ENCODE measurements around the gene MARCHF7.
"Not testable (repeated sequence)": the region's sequence is repeated elsewhere in the genome, so short reads cannot be mapped to it uniquely, and the experiment has no call there.

The MARCHF7 gene

DNA sequence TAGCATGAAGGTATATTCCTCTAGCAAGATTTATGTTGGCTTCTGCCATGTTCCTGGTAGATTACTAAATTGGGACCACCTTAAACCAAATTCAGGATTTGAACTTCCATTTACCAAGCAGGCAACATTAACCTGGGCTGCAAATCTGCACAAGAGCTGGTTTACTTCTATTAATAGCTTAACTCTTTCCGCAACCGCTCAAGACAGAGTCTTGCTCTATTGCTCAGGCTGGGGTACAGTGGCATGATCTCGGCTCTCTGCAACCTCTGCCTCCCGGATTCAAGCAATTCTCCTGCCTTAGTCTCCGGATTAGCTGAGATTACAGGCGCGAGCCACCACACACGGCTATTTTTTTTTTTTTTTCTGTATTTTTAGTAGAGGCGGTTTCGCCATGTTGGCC lies 8.4 kb downstream of the MARCHF7 start:
- no peak for DNase-seq

DNA sequence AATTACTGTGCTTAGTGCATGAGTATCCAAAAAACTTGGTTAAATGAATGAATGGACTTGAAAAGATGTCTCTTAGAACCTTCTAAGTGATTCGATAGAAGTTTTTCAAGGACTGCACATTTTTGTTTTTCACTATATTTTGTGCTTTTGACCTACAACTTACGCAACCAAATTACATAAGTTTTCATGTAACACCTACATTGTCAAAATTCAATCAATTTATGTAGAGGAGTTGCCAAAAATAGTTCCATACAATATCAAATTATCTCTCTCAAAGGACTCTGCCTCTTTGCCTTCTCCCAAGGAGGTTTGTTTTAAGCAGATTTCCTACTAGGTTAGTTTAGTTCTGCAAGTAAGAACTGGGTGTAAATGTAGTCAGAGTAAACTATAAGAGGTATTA lies 10.3 kb downstream of the MARCHF7 start:
- DNase-seq: no peak

DNA sequence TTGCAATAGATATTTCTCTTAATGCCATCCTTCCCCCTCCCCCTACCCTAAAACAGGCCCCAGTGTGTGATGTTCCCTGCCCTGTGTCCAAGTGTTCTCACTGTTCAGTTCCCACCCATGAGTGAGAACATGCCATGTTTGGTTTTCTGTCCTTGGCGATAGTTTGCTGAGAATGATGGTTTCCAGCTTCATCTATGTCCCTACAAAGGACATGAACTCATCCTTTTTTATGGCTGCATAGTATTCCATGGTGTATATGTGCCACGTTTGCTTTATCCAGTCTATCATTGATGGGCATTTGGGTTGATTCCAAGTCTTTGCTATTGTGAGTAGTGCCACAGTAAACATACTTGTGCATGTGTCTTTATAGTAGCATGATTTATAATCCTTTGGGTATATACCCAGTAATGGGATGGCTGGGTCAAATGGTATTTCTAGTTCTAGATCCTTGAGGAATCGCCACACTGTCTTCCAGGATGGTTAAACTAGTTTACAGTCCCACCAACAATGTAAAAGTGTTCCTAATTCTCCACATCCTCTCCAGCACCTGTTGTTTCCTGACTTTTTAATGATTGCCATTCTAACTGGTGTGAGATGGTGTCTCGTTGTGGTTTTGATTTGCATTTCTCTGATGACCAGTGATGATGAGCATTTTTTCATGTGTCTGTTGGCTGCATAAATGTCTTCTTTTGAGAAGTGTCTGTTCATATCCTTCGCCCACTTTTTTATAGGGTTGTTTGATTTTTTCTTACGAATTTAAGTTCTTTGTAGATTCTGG lies 12.7 kb downstream of the MARCHF7 start:
- not testable (repeated sequence) for DNase-seq

DNA sequence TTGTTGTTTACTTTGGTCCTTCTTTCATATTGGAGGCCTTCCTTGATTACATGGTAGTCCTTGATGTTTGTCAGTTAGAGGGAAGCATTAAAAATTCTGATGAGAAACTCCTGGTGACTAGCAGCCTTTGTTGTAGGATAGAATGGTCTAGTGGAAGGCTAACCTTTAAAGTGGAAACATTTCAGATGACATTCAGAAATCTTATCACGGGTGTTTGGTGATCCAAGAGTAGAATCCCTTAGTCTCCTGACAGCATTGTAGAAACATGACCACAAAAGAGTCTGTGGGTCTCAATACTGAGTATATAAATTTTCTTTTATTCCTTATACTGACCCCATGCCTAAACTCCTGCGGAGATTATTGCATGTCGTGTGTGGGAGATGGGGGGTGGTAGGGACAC lies 13.4 kb downstream of the MARCHF7 start:
- no peak for DNase-seq

DNA sequence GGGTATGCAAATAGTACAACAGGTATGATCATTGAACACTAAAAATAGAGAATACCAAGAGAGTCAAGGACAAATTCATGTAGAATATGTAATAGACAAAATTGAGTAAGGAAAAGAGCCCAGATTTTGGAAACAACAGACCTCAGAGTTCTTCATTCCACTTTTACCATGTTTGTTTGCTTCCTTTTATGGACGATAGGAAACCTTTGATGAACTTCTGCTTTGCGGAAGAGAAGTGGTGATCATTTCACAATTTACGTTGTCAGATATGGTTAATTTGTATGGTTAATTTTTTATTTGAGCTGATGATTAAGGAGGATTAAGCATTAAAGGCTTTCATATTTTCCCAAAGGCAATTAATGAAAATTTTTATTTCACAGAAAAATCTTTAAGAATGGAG lies 16.3 kb downstream of the MARCHF7 start:
- DNase-seq: no peak

DNA sequence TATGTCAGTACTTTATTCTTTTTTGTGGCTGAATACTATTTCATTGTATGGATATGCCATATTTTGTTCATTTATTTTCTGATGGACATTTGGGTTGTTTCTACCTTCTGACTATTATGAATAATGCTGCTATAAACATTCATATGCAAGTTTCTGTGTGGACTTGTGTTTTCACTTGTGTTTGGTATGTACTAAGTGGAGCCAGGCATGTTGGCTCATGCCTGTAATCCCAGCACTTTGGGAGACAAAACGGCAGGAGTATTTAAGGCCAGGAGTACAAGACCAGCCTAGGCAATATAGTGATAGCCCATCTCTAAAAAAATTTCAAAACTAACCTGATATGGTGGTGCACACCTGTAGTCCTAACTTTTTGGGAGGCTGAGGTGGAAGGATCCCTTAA lies 23.3 kb downstream of the MARCHF7 start:
- no peak for DNase-seq

DNA sequence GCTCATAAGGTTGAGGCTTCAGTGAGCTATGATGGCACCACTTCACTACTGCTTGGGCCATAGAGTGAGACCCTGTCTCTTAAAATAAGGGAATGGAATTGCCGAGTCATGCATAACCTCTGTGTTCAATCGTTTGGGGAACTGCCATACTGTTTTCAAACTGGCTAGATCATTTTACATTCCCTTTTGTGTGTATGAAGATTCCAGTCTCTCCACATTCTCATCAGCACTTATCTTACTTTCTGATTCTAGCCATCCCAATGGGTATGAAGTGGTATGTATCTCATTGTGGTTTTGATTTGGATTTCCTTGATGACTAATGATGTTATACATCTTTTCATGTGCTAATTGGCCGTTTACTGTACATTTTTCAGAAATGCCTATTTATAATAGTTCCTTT lies 23.7 kb downstream of the MARCHF7 start:
- DNase-seq: no peak

- DNase-seq: no peak
These were observed 25.1 kb downstream of the MARCHF7 start for GRCh38 chr2:159737292-159737916.

DNA sequence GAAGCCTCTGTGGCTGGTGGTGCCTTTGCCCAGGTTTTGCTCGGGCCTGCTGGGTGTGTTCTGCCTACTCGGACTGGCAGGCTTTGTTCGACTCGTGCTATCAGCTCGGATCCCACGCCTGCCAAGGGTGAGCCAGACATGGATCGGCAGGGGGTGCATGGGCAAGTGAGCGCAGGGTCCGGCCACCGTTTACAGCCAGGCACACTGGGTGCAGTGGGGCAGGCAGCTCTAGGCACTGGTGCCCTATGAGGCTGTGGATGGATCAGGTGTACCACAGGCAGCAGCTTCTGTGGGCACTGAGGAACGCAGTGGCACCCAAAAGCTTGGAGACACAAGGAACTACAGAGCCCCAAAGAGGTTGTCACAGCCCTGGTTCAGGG lies 25.6 kb downstream of the MARCHF7 start:
- no peak for DNase-seq

DNA sequence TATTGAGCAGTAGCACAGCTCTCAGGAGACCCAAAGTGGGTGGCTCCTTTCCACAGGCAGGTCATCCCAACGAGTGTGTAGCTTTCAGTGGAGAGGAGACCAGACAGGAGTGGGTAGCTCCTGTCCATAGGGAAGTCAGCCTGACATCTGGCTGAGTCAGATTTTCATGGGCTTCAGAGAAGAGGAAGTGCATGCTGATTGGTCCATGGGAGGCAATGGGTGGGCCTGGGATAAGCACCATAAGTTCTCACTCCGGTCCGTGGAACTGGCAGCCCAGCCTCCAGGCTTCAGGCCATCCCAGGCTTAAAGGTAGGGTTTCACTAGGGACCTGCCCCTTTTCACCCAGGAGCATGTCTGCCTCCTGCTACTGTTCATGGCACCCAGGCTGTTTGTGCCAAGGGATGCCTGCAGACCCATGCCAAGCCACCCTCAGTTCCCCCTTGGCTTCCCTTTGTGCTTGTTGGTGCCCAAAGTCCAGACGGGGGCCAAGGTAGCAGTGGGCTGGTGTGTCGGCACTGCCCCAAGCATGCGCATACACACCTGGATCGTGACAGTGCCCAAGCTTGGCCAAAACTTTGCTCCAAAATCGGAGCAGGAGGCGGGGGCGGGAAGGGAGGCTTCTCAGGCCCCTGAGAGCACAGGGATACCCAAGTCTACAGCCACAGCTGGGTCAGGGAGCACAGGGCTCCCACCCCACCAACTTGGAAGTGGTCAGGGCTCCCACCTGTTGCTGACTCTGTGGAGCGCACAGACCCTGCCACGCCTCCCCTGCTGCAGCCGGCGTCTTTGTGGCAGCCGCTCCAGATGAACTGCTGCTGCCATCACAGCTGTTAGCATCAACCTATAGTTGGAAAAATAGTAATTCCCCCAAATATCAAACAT lies 26.4 kb downstream of the MARCHF7 start:
- DNase-seq: no peak

- DNase-seq: no peak
These were observed 30.5 kb downstream of the MARCHF7 start for GRCh38 chr2:159742846-159743245.

GRCh38 chr2:159744363-159744762 lies 32.1 kb downstream of the MARCHF7 start:
- no peak for DNase-seq

DNA sequence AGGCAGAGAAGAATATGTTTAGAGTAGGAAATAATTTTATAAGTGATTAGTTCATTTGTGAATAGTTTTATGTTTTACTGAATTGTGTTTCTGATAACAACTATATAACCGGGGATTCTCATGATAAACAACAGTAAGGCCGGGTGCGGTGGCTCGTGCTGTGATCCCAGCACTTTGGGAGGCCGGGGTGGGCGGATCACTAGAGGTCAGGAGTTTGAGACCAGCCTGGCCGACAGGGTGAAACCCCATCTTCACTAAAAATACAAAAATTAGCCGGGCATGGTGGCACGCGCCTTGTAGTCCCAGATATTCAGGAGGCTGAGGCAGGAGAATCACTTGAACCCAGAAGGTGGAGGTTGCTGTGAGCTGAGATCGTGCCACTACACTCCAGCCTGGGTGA lies 32.9 kb downstream of the MARCHF7 start:
- not testable (repeated sequence) for DNase-seq

DNA sequence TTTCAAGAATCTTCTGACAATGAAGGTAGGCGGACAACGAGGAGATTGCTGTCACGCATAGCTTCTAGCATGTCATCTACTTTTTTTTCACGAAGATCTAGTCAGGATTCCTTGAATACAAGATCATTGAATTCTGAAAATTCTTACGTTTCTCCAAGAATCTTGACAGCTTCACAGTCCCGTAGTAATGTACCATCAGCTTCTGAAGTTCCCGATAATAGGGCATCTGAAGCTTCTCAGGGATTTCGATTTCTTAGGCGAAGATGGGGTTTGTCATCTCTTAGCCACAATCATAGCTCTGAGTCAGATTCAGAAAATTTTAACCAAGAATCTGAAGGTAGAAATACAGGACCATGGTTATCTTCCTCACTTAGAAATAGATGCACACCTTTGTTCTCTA lies 35.8 kb downstream of the MARCHF7 start:
- DNase-seq: no peak

DNA sequence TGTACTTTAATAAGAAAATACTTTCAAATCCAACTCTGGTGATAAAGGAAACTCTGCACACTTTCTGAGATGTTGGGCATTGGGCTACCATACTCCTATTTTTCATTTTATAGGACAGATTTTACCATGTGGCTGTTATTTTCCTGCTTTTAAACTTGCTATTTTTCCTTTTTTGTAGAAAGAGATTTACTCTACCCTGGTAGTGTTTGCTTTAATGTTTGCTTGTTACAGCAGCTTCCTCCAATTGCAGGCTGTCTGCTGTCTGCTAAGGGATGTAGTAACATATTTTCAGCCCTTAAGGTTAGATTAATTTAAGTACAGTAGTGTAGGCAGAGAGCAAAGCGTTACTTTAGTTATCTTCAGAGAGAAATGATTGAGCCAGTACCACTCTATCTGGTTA lies 38.6 kb downstream of the MARCHF7 start:
- DNase-seq: no peak

- DNase-seq: no peak
These were observed 41.5 kb downstream of the MARCHF7 start for GRCh38 chr2:159753797-159754196.

DNA sequence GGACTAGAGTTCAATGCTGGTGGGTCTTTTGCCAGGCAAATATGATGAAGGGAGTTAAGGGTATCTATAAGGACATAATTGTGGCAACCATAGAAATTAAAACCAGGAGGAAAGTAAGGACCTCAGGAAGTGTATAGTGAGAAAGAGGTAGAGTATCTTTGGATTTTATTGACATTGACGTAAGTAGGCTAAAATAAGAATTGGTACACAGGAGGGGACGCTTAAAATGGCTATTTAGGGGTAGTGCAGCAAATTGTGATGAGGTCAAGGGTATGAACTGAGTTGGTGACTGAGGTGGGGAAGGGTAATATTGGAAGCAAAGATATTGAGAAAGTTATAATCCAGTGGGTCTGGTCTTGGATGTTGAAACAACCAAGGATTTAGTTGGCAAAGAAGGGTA lies 42.7 kb downstream of the MARCHF7 start:
- DNase-seq: no peak

- peak; percentile 16 for DNase-seq
These were observed 43.5 kb downstream of the MARCHF7 start for GRCh38 chr2:159755788-159756187.

- no peak for DNase-seq
These were observed 45.9 kb downstream of the MARCHF7 start for GRCh38 chr2:159758239-159758638.

DNA sequence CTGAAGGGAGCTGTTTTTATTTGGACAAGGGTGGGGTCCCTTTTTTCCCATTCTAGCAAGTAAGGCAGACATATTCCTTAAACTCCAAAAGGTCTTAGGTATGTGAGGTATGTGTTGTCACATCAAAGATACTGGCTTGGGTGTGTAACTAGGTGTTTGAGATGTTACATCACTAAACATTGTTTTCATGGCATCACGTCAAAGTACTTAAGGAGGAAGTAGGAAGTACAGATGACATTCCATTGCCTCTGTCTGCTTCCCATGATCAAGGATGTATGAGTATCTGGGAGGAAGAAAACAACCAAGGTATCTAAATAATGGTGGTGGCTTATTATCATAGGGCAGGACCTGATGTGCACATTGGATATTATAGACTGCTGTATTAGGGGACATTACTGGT lies 46.4 kb downstream of the MARCHF7 start:
- DNase-seq: no peak

GRCh38 chr2:159759577-159759976 lies 47.3 kb downstream of the MARCHF7 start:
- no peak for DNase-seq

GRCh38 chr2:159760326-159760725 lies 48.0 kb downstream of the MARCHF7 start:
- DNase-seq: no peak

DNA sequence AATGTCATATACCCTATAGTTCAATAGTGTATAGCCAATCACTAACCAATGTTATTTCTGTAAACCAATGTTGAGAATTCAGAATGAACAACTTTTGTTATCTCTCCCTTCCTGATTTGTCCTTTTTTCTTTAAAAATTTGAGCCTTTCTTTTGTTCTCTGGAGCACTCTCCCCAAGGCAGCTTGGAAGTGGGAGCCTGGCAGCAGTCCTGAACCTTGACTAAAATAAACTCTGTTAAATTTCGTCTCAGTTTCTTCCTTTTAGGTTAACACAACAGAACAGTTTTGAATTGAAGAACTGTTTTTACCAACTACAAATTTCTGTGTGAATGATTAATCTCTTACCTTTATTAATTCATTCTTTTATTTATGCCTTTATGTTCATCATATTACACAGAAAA lies 49.8 kb downstream of the MARCHF7 start:
- no peak for DNase-seq
